HG02763 (cell line): ENCODE data around the gene NCR1.
"Not testable (repeated sequence)": the region's sequence is repeated elsewhere in the genome, so short reads cannot be mapped to it uniquely, and the experiment has no call there.

Experiments
- ATAC-seq: cut with Tn5 transposase; IDR thresholded peaks from one replicate; pipeline ENCODE4 v1.9.1; 2021; ENCODE audit warnings: mild to moderate bottlenecking, moderate library complexity; ENCODE audit not compliant: unreplicated experiment

The NCR1 gene

DNA sequence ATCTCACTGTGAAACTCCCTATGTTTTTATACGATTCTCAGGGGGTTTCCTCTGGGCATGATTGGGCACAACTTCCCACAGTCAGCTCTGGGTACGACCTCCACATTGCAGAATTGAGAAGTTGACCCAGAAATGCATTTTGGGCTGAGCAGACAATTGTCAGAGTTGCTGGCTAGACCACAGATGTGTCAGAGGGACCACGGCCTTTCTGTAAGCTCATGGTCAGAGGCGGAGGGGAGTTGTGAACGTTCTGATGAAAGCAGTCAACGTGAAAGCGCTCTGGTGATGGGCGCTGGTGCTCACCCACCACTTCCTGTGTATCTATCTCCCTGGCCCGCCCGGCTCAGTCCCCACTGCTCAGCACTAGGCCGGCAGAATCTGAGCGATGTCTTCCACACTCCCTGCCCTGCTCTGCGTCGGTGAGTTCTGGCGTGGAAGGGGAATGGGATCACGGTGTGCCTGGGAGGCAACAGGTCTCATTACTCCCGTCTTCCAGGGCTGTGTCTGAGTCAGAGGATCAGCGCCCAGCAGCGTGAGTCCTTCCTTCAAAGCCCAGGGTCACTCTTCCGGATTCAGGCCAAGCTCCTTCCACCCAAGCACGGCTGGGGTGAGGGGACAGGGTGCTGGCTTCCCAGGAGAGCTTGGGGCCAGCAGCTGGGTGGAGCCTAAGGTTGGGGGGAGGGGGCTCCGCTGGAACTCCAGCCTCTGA lies at the start of gene NCR1:
TSS of gene NCR1 (plus strand) at position 346 of the 709 bp plus-strand sequence. CDS start at position 386, 40 bp downstream.
- ATAC-seq, result no peak

GRCh38 chr19:54858476-54858875 lies 47.5 kb upstream of the NCR1 start:
- ATAC-seq, result not testable (repeated sequence)

DNA sequence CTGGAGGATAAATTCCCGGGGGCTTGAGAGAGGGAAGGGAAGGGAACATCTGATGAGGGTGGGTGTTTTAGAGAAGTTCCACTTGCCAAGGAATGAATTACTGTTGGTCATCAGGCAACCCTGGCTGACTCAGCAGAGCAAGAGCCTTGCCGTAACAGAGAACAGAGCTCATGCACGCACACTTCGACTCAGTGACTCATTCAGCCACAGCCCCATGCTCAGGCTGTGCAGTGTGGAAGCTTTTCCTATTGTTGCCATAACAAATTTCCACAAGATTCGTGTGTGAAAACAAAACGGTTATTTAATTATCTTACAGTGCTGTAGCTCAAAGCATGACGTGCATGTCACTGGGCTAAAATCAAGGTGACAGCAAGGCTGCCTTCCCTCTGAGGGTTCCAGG lies 46.5 kb upstream of the NCR1 start:
- ATAC-seq, result not testable (repeated sequence)

GRCh38 chr19:54863459-54863858 lies 42.5 kb upstream of the NCR1 start:
- ATAC-seq, result not testable (repeated sequence)

- no peak for ATAC-seq
Measured at GRCh38 chr19:54871696-54872095, 34.3 kb upstream of the NCR1 start.

DNA sequence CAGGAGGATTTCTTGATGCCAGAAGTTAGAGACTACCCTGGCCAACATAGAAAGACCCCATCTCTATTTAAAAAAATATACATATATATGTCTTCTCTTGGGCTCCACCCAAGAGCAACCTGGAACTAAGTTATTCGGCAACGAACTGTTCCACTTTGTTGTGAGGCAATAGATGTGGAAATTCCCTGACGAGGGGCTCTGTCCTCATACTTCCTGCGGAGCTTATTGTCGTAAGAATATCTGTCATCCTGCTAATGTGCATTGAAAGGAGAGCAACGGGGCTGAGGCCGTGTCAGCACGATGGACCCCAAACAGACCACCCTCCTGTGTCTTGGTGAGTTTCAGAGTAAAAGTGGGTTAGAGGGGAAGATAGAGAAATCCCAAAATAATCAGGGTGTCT lies 32.0 kb upstream of the NCR1 start, which contains the start of gene FCAR:
TSS of gene FCAR (plus strand) at position 246 of the 400 bp plus-strand sequence. CDS start at position 301, 55 bp downstream.
- no peak for ATAC-seq

DNA sequence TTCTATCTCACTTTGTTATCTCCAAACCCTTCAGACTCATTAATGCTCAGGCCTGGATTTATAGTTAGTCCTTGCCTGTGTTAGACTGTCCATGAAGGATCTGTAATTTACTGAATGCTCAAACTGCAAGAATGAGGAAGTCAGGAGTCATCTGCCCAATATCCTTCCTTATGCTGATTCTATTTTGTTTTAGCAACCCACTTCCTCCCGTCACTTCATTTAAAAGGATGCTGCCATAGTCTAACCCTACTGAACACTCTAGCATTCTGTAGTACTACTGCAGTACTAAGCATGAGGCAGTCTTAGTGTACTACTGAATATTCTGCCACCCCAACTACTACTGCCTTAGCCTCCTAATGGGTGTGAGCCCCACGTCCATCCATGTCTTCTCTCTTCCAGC lies 30.4 kb upstream of the NCR1 start:
- no peak for ATAC-seq

DNA sequence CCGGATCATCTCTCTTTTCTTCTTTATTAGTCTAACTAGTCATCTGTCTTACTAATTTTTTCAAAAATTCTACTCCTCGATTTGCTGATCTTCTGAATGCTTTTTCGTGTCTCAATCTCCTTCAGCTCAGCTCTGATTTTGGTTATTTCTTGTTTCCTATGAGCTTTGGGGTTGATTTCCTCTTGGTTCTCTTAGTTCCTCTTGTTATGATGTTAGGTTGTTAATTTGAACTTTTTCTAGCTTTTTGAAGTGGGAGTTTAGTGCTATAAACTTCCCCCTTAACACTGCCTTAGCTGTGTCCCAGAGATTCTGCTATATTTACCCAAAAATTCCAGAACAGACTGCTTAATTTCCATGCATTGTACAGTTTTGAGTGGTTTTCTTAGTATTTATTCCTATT lies 28.5 kb upstream of the NCR1 start:
- ATAC-seq, result no peak

DNA sequence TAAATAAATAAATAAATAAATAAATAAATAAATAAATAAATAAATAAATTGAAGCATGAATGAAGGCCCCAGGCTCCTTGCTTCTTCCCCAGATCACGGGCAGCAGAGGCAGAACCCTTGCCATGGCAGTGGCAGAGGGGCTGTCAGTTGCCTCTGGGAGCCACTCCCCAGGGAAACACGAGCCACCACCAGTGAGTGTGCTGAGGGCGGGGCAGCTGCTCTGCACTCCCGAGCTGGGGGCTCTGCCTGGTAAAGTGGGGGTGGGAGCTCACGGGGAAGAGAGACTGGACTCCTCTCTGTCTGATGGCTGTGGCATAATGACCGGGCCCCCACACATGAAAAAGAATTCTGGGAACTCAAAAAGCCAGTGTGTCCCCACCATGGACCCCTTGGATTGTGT lies 24.1 kb upstream of the NCR1 start:
- ATAC-seq, result no peak

- no peak for ATAC-seq
Measured at GRCh38 chr19:54882758-54883157, 23.2 kb upstream of the NCR1 start.

- no peak for ATAC-seq
Measured at GRCh38 chr19:54883228-54883627, 22.7 kb upstream of the NCR1 start.

- no peak for ATAC-seq
Measured at GRCh38 chr19:54888239-54888638, 17.7 kb upstream of the NCR1 start.

DNA sequence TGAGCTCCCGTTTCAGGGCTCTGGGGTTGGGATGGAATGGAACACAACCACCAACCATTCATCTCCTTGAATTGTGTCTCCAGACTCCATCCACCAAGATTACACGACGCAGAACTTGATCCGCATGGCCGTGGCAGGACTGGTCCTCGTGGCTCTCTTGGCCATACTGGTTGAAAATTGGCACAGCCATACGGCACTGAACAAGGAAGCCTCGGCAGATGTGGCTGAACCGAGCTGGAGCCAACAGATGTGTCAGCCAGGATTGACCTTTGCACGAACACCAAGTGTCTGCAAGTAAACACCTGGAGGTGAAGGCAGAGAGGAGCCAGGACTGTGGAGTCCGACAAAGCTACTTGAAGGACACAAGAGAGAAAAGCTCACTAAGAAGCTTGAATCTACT lies 16.4 kb upstream of the NCR1 start:
- ATAC-seq, result no peak

DNA sequence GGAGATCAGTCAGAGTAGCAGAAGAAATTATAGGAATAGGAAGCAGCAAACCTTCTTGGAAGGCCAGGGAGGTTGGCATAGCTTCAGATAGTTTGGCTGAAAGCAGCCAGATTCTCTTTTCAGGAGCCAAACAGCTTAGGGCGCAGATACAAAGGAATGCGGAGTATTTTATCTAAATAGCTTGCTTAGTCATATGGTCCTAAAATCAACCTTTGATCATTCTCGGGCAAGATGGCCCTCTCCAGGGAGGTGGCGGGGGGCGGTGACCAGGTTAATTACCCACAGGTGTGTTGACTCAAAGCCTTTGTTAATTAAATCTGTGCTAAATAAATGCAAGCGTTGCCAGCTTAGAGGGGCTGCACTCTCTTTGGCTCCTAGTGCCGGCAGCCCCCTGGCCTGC lies 12.5 kb upstream of the NCR1 start:
- ATAC-seq, result no peak

GRCh38 chr19:54894106-54894505 lies 11.8 kb upstream of the NCR1 start:
- ATAC-seq, result not testable (repeated sequence)

DNA sequence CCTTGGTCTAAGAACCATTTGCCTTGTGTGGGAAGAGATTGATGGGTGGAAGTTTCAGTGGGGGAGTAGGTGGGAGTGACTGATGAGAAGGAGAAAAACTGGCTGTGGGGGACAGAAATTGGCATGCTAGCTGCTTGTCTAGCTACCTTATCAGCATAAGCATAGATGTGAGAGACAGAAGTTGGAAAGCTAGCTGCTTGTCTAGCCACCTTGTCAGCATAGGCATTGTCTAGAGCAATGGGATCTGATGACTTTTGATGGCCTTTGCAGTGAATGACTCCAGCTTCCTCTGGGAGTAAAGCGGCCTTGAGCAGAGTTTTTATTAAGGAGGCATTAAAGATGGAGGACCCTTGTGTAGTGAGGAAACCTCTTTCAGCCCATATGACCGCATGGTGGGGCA lies 9.9 kb upstream of the NCR1 start:
- no peak for ATAC-seq

DNA sequence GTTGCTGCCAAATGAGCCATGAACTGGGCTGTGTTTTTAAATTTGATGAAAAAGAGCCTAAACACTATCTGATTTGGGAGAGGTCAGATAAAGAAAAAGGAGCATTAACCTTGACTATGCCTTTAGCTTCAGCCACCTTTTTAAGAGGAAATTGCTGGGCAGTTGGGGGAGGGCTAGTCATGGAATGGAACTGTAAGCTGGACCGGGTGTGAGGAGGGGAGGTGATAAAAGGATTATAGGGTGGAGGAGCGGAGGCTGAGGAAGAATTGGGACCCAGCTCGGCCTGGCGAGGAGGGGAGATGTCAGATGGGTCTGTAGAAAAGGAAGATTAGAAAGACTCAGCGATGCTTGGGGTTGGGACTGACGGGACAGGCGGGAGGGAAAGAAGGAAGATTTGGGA lies 7.3 kb upstream of the NCR1 start:
- not testable (repeated sequence) for ATAC-seq

GRCh38 chr19:54899646-54900045 lies 6.3 kb upstream of the NCR1 start:
- ATAC-seq, result not testable (repeated sequence)

DNA sequence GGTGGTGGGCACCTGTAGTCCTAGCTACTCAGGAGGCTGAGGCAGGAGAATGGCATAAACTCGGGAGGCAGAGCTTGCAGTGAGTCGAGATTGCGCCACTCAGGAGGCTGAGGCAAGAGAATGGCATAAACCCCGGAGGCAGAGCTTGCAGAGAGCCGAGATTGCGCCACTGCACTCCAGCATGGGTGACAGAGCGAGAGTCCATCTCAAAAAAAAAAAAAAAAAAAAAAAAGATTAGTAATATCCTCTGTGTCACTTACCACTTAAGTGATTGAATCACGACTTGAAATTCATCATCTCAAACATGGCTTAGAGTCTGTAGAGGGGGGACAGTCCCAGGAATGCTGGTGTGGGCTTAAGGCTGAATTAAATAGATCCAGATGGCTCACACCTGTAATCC lies 4.8 kb upstream of the NCR1 start:
- ATAC-seq, result not testable (repeated sequence)

DNA sequence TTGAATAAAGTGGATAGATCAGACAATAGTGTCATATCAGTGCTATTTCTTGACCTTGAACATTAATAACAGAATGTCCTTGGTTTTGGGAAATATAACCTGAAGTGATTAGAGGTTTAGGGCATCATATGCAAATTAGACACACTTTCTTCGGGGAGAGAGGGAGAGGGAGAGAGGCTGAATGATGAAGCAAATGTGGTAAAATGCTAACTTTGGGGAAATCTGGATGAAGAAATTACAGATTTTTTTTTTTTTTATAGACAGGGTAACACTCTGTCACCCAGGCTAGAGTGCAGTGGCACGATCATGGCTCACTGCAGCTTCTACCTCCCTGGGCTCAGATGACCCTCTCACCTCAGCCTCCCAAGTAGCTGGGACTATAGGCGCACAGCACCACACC lies 3.9 kb upstream of the NCR1 start:
- ATAC-seq, result no peak

DNA sequence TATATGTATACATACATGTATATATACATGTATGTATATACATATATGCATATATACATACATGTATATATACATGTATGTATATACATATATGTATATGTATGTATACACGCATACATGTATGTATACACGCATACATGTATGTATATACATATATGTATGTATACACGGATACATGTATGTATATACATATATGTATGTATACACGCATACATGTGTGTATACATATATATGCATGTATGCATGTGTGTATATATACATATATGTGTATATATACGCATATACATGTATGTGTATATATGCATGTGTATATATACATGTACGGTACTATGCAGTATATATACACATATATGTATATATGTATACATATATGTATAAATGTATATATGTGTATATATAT lies 2.6 kb upstream of the NCR1 start:
- ATAC-seq, result no peak

GRCh38 chr19:54904261-54904660 lies 1.7 kb upstream of the NCR1 start:
- ATAC-seq, result not testable (repeated sequence)

- ATAC-seq, result no peak
Measured at GRCh38 chr19:54905421-54905802, 536 bp upstream of the NCR1 start.
